Ramos (cell line): ENCODE results near the gene YEATS2.
"Not testable (repeated sequence)": the region's sequence is repeated elsewhere in the genome, so short reads cannot be mapped to it uniquely, and the experiment has no call there.

ENCODE experiments used
- in situ Hi-C: fragments of 300-500 bp; cut with MboI; formaldehyde crosslinking; loops from one replicate; pipeline ENCODE4 v1.14.3; 2022; ENCODE audit warnings: low sequenced_read_pairs; ENCODE audit not compliant: unreplicated experiment

The YEATS2 gene

DNA sequence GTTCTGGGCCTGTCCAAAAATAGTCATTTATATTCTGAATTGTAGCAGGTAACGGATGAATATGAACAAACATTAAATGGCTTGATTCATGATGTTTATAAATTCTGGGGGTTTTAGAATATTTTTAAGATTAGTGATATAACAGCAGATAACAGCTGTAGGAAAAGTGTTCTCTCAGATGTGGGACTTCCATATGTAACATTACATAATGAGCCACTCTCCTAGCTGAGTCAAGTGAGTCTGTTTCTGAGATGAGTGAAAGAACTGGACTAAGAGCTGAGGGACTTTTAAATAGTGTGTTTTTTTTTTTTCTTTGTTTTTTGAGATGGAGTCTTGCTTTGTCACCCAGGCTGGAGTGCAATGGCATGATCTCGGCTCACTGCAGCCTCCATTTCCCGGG is 13.9 kb downstream of the YEATS2 start:
- in situ Hi-C loops = no loop called here

DNA sequence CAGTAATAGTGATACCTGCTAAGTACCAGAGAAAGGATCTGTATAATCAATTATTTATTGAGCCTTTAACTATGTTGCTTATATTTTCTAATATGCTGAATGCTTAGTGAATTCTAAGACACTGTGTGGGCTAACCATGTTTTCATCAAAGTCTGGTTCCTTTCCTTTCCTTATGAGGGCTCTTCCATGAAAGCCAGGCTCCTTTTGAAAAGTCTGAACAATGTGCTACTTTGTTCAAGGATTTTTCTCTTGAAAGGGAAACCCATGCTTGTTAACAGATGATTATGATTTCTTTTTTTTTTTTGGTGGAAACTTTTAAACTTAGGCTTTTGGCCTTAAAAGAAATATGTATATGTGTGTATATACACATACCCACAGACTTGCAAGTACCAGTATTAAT is 17.0 kb downstream of the YEATS2 start:
- in situ Hi-C loops = no loop called here

DNA sequence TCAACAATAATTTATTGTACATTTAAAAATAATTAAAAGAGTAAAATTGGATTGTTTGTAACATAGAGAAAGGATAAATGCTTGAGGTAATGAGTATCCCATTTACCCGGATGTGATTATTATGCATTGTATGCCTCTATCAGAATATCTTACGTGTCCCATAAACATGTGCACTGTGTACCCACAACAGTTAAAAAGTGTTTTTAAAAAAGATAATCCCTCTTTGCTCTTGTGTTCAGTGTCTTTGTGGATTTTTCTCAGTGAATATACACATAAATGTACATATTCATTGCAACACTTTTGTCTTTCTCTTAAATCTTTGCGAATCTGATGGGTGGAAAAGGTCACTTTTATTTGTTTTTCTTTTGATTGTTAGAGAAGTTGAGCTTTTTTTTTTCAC is 20.4 kb downstream of the YEATS2 start:
- in situ Hi-C loops = no loop called here

DNA sequence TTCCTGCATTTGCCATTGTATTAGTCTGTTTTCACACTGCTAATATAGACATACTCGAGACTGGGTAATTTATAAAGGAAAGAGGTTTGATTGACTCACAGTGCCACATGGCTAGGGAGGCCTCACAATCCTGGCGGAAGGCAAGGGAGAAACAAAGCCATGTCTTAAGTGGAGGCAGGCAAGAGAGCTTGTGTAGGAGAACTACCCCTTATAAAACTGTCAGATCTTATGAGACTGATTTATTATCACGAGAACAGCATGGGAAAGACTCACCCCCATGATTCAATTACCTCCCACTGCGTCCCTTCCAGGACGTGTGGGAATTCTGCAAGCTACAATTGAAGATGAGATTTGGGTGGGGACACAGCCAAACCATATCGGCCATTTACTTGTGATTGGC is 27.8 kb downstream of the YEATS2 start:
- in situ Hi-C loops = no loop called here

DNA sequence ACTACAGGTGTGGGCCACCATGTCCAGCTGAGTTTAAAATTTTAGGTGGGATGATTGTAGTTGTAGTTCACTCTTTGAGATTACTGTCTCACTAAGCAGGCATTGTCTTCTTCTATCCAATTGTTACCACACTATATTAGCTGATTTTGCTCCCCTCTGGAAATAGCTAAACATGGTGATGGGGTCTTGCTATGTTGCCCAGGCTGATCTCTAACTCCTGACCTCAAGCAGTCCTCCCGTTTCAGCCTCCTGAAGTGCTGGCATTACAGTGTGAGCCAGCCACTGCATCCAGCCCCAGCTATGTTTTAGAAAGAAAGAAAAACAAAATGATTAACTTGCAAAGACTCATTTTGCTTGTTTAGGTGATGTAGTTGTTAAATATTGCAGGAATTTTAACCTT is 30.6 kb downstream of the YEATS2 start:
- in situ Hi-C loops = no loop called here

DNA sequence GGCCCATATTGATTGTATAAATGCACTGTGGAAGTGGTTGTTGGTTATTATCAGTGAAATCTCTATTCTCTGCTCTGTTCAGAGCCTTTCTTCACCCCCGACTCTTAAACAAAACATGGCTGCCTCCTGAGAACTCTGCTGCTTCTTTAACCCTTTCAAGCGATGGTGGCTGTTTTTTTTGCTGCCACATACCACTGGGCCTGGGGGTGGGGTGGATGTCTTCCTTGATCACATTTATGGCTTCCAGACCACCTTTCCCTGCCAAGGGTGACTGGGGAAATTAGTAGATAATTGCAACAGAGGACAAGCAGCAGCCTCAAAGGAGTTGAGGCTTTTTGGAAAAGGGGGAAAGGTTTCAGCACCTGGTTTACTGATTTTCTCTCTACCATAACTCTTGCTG is 32.8 kb downstream of the YEATS2 start:
- in situ Hi-C loops = no loop called here

DNA sequence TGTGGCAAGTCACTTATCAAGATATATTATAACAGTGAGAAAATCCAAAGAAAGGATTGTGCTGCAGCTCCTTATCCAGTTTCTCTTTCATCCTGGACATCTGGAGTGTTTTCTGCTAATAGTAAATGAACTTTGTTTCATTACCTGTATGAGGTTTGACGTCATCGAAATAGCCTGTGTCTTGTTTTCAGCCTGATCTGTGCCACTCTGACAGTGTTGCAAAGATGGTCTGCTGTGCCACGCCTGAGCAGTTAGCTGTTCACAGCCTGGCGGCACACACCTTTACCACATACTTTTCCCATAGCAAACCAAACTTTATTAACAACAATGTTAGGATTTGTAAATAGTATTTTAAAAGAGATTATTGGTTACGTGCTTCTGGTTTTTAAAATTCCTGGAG is 34.0 kb downstream of the YEATS2 start:
- in situ Hi-C loops = no loop called here

DNA sequence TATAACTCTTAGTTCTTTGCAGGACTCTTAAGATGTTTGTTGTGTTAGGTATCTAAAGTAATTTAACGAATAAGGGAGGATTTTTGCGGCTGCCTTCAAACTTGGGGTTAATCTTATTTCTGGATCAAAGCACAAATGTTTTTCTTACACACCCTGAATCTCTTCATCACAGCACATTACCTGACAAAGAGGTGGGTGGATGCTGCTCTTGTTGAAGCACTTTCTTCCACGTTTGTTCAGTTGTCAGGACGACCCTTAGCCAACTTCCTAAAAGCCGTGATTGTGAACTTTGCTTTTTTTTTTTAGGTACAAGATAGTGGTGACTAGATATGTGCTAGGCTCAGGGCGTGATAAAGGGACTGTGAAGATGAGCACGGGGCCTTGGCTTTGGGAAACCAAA is 36.0 kb downstream of the YEATS2 start:
- in situ Hi-C loops = no loop called here

GRCh38 chr3:183734750-183735494 is 37.3 kb downstream of the YEATS2 start:
- in situ Hi-C loops = no loop called here

GRCh38 chr3:183737116-183737515 is 39.5 kb downstream of the YEATS2 start:
- in situ Hi-C loops = no loop called here

DNA sequence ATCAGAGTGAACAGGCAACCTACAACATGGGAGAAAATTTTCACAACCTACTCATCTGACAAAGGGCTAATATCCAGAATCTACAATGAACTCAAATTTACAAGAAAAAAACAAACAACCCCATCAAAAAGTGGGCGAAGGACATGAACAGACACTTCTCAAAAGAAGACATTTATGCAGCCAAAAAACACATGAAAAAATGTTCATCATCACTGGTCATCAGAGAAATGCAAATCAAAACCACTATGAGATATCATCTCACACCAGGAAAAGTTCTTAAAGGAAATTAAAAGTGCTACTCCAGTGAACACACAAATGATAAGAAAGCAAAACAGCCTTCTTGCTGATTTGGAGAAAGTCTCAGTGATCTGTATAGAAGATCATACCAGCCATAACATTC is 42.6 kb downstream of the YEATS2 start:
- in situ Hi-C loops = not testable (repeated sequence)

DNA sequence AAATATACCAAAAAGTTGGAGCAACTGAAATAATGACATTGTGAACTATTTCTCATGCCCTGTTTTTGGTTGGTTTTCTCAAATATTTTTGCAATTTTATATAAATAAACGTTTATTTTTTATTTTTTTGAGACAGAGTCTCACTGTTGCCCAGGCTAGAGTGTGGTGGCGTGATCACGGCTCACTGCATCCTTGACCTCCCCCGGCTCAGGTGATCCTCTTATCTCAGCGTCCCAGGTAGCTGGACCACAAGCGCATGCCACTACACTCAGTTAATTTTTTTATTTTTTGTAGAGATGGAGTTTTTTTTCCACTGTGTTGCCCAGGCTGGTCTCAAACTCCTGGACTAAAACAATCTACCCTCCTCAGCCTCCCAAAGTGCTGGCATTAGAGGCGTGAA is 45.6 kb downstream of the YEATS2 start:
- in situ Hi-C loops = no loop called here

GRCh38 chr3:183745300-183746098 is 47.9 kb downstream of the YEATS2 start:
- in situ Hi-C loops = no loop called here

- in situ Hi-C loops = no loop called here
These were observed 56.5 kb downstream of the YEATS2 start for GRCh38 chr3:183754052-183754451.

GRCh38 chr3:183762304-183762703 is 64.7 kb downstream of the YEATS2 start:
- in situ Hi-C loops = no loop called here

DNA sequence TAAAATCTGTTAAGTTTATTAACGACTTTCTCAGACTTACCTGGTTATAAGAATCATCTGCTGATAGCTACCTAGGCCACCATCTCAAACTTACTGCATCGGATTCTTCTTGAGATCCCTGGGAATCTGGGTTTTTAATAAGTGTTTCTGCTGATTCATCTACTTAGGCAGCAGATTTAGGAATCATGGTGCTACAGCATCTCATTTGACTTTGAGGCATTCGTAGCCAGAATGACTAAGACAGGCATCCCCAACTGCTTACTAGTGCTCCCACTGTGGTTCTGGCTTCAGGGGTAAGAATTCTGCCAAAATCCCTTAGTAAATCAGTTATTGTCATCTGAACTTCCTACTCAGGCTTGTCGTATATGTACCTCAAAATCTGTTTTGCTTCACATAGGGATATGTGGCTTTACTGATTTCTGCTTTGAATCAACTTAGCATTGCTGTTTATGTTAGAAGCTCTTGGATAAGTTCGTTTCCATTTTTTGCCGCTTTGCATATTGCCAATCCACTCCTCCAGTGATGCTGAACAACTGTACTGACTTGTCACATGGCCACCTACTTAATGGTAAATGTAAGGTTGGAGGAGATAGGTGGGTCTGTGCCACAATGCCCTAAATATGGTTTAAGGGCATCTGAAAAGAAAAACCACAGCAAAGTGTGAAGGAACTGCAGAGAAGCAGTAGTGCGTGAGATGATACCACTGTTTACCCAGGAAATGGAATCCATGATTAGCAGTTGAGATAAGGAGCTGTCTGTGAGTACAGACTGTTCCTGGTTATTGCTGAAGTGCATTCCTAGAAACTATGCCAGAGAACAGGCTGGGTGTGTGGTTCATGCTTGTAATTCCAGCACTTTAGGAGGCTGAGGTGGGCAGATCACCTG is 67.5 kb downstream of the YEATS2 start:
- in situ Hi-C loops = loop anchor here (5.0 kb wide), 1 partner anchor 293 kb away; no protein-coding TSS in a partner anchor

GRCh38 chr3:183766107-183766506 is 68.5 kb downstream of the YEATS2 start:
- in situ Hi-C loops = loop anchor here (5.0 kb wide), 1 partner anchor 294 kb away; no protein-coding TSS in a partner anchor

DNA sequence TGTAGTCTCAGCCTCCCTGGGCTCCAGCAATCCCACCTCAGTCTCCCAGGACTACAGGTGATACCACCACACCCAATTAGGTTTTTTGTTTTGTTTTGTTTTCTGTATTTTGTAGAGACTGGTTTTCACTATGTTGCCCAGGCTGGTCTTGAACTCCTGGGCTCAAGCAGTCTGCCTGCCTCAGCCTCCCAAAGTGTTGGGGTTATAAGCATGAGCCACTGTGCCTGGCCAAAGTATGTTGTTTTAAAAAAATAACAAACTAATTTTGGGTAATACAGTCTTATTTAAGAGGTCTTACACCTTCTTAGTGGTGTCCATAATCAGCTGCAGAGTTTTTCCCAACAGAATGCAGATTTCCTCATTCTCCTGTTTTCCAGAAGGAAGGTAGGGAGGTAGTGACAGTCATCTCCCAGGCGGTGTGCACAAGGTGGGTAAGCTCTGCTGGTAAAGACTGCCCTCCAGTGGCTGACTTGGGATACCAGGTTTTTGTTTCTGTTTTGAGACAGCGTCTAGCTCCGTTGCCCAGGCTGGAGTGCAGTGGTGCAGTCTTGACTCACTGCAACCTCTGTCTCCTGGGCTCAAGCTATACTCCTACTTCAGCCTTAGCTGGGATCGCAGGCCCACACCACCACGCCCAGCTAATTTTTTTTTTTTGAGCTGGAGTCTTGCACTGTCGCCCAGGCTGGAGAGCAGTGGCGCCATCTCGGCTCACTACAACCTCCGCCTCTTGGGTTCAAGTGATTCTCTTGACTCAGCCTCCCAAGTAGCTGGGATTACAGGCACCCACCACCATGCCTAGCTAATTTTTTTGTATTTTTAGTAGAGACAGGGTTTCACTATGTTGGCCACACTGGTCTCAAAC is 69.4 kb downstream of the YEATS2 start:
- in situ Hi-C loops = loop anchor here (5.0 kb wide), 1 partner anchor 295 kb away; no protein-coding TSS in a partner anchor

DNA sequence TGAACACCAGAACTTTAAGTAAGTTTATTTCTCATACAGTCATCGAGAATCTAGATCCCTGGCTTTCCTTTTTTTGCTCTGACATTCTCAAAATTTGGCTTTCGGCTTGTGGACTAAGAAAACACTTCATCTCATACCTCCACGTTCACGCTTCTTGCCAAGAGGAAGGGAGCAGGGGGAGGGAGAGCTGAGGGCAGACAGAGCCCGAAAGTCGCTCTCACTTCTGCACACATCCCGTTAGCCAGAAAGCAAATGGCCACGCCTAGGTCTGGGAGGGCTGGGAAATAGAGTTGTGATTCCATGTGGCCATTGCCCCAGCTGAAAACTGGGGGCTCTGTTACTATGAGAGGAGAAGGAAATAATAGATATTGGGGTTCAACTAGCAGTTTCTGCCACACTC is 70.5 kb downstream of the YEATS2 start:
- in situ Hi-C loops = loop anchor here (5.0 kb wide), 1 partner anchor 296 kb away; no protein-coding TSS in a partner anchor
